HG03097 (cell line): Measurements from ENCODE around the gene RTL1.

Source experiments
- ATAC-seq: cut with Tn5 transposase; IDR thresholded peaks from one replicate; pipeline ENCODE4 v1.9.1; 2021; ENCODE audit not compliant: unreplicated experiment, low FRiP score

Gene RTL1

GRCh38 chr14:100898935-100899883 lies 4.3 kb downstream of the RTL1 start:
- no peak for ATAC-seq

- no peak for ATAC-seq
Observed at GRCh38 chr14:100898465-100898864, 5.1 kb downstream of the RTL1 start.

GRCh38 chr14:100896369-100897060 lies 7.0 kb downstream of the RTL1 start:
- ATAC-seq, result no peak

GRCh38 chr14:100895411-100895810 lies 8.1 kb downstream of the RTL1 start:
- no peak for ATAC-seq

GRCh38 chr14:100894416-100894815 lies 9.1 kb downstream of the RTL1 start:
- no peak for ATAC-seq

- no peak for ATAC-seq
Observed at GRCh38 chr14:100893760-100894159, 9.8 kb downstream of the RTL1 start.

- no peak for ATAC-seq
Observed at GRCh38 chr14:100893228-100893601, 10.3 kb downstream of the RTL1 start.

- ATAC-seq, result no peak
Observed at GRCh38 chr14:100892496-100893227, 10.9 kb downstream of the RTL1 start.

GRCh38 chr14:100891501-100892445 lies 11.7 kb downstream of the RTL1 start:
- no peak for ATAC-seq

- ATAC-seq, result no peak
Observed at GRCh38 chr14:100891051-100891450, 12.5 kb downstream of the RTL1 start.

GRCh38 chr14:100890061-100890850 lies 13.3 kb downstream of the RTL1 start:
- no peak for ATAC-seq

- ATAC-seq, result no peak
Observed at GRCh38 chr14:100889641-100890040, 13.9 kb downstream of the RTL1 start.

GRCh38 chr14:100888789-100889315 lies 14.7 kb downstream of the RTL1 start:
- no peak for ATAC-seq

- ATAC-seq, result no peak
Observed at GRCh38 chr14:100887728-100888335, 15.7 kb downstream of the RTL1 start.

- no peak for ATAC-seq
Observed at GRCh38 chr14:100885617-100886016, 17.9 kb downstream of the RTL1 start.

GRCh38 chr14:100885196-100885595 lies 18.3 kb downstream of the RTL1 start:
- ATAC-seq, result no peak

- ATAC-seq, result no peak
Observed at GRCh38 chr14:100884456-100884855, 19.1 kb downstream of the RTL1 start.

- ATAC-seq, result no peak
Observed at GRCh38 chr14:100883789-100884101, 19.8 kb downstream of the RTL1 start.
